ENCODE measurements around the gene RAE1.
"Not testable (repeated sequence)": the region's sequence is repeated elsewhere in the genome, so short reads cannot be mapped to it uniquely, and the experiment has no call there.

Gene RAE1

GRCh38 chr20:57417830-57418780 is 67.0 kb downstream of the RAE1 start:
- no peaks in the 10 kb centered on the region for H3K36me3 ChIP-seq (ENCODE audit: insufficient read depth, low read length)
- H3K27ac ChIP-seq (ENCODE audit: low read depth, low read length), result no peak overlapping the region
- no peaks in the 10 kb centered on the region for H3K4me1 ChIP-seq (ENCODE audit: control insufficient read depth, insufficient read depth, low read length, unreplicated experiment)
- peaks cover 16% of the 10 kb centered on the region for H3K27me3 ChIP-seq (ENCODE audit: insufficient read depth, low read length)
- no peak overlapping the region for H2AFZ ChIP-seq (ENCODE audit: low read length, unreplicated experiment)
- no peak overlapping the region for H3K4me3 ChIP-seq (ENCODE audit: low read depth, low read length)
- H3K79me2 ChIP-seq (ENCODE audit: control insufficient read depth, insufficient read depth, low read length, unreplicated experiment), result no peaks in the 10 kb centered on the region

GRCh38 chr20:57419479-57419878 is 68.4 kb downstream of the RAE1 start:
- not testable (repeated sequence) for H3K79me2 ChIP-seq (ENCODE audit: control insufficient read depth, insufficient read depth, low read length, unreplicated experiment); H2AFZ ChIP-seq (ENCODE audit: low read length, unreplicated experiment); H3K4me3 ChIP-seq (ENCODE audit: low read depth, low read length); H3K4me1 ChIP-seq (ENCODE audit: control insufficient read depth, insufficient read depth, low read length, unreplicated experiment); H3K36me3 ChIP-seq (ENCODE audit: insufficient read depth, low read length); H3K27ac ChIP-seq (ENCODE audit: low read depth, low read length)
- H3K27me3 ChIP-seq (ENCODE audit: insufficient read depth, low read length), result peaks cover 16% of the 10 kb centered on the region

DNA sequence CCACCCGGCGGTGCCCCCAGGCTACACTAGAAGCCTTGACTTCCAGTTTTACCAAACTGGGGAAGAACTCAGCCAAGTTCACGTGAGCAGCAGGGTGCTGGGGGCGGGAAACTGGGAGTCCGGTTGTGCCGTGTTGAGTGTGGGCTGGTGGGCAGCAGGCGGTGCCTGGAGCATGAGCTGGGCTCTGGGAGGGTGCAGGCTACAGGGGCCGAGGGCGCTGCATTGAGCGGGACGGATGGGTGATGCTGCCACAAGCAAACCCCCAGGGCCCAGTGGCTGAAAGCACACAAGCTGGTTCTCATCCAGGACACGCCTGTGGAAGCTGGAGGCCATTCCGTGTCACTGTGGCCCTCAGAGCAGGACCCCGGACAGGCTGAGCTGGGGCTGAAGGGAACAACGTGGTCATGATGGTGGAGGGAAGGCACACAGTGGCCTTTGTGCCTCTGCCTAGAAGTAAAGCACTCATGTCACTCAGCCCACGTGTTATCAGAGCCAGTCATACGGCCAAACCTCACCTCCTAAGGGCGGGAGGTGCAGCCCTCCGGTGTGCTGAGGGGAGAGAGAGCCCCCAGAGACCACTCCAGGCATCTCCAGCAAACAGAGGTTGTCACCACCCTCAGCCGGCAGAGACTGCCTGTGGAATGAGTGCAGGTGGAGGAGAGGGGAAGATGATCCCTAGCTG is 69.7 kb downstream of the RAE1 start:
- no peaks in the 10 kb centered on the region for H3K4me1 ChIP-seq (ENCODE audit: control insufficient read depth, insufficient read depth, low read length, unreplicated experiment)
- no peaks in the 10 kb centered on the region for H3K36me3 ChIP-seq (ENCODE audit: insufficient read depth, low read length)
- no peak overlapping the region for H3K4me3 ChIP-seq (ENCODE audit: low read depth, low read length)
- H3K27ac ChIP-seq (ENCODE audit: low read depth, low read length), result no peak overlapping the region
- no peaks in the 10 kb centered on the region for H3K79me2 ChIP-seq (ENCODE audit: control insufficient read depth, insufficient read depth, low read length, unreplicated experiment)
- no peak overlapping the region for H2AFZ ChIP-seq (ENCODE audit: low read length, unreplicated experiment)
- peaks cover 16% of the 10 kb centered on the region for H3K27me3 ChIP-seq (ENCODE audit: insufficient read depth, low read length)

DNA sequence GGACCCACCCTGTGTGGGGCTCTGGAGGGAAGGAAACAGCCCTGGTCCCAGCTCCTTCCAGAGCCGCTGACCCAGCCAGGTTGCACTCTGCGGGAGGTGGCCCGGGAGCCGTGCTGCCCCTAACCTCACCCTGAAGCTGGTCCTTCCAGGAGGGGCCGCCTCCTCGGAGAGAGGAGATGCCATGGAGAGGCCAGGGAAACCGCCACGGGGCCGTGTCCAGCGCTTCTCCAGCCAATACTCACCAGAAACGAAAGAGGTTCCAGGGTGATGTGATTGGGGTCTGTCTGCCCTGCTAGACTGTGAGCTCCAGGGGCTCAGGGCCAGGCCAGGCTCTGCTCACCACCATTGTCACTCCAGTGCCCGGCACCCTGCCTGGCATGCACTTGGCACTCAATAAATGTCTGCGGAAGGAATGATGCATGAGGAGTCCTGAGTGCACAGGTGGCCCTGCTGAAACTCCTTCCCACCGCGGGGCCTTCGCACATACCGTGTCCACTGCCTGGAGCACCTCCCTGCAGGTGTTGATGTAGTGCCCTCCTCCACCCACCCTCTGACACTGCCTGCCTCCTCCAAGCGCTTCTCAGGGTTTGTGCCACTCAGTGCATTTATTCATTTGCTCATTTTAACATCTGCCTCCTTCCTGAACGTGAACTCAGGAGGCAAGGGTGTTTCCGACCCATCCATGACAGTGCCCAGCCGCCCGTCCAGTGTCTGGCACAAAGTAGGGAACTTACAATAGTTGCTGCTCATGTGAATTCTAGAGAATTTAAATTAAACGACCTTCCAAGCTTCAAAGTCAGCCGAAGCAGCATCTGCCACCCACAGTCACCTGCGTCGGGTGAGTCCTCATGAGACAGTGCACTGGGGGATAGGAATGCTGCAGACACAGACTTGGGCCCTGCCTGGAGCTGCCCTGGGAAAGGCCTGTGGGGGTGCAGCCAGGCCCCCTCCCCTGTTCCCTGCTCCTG is 70.5 kb downstream of the RAE1 start:
- Histone ChIP-seq H2AFZ (ENCODE audit: low read length, unreplicated experiment) (no peak overlapping the region), H3K27me3 (ENCODE audit: insufficient read depth, low read length) (peaks cover 16% of the 10 kb centered on the region)

GRCh38 chr20:57422254-57422653 is 71.2 kb downstream of the RAE1 start:
- Histone ChIP-seq H2AFZ (ENCODE audit: low read length, unreplicated experiment) (no peak overlapping the region), H3K27ac (ENCODE audit: low read depth, low read length) (no peak overlapping the region)

More for the DNA sequence above, 70.5 kb downstream of the RAE1 start:
- H3K4me1 ChIP-seq (ENCODE audit: control insufficient read depth, insufficient read depth, low read length, unreplicated experiment), result no peaks in the 10 kb centered on the region
- no peak overlapping the region for H3K4me3 ChIP-seq (ENCODE audit: low read depth, low read length)
- H3K27ac ChIP-seq (ENCODE audit: low read depth, low read length), result no peak overlapping the region
- H3K36me3 ChIP-seq (ENCODE audit: insufficient read depth, low read length), result no peaks in the 10 kb centered on the region
- no peaks in the 10 kb centered on the region for H3K79me2 ChIP-seq (ENCODE audit: control insufficient read depth, insufficient read depth, low read length, unreplicated experiment)

GRCh38 chr20:57425150-57426013 is 74.3 kb downstream of the RAE1 start:
- Histone ChIP-seq H3K27ac (ENCODE audit: low read depth, low read length) (no peak overlapping the region), H3K36me3 (ENCODE audit: insufficient read depth, low read length) (no peaks in the 10 kb centered on the region), H2AFZ (ENCODE audit: low read length, unreplicated experiment) (no peak overlapping the region), H3K4me1 (ENCODE audit: control insufficient read depth, insufficient read depth, low read length, unreplicated experiment) (no peaks in the 10 kb centered on the region), H3K27me3 (ENCODE audit: insufficient read depth, low read length) (no peaks in the 10 kb centered on the region; the same call in 1 of the 2 replicates), H3K4me3 (ENCODE audit: low read depth, low read length) (no peak overlapping the region), H3K79me2 (ENCODE audit: control insufficient read depth, insufficient read depth, low read length, unreplicated experiment) (no peaks in the 10 kb centered on the region)

More at GRCh38 chr20:57422254-57422653, 71.2 kb downstream of the RAE1 start:
- H3K4me1 ChIP-seq (ENCODE audit: control insufficient read depth, insufficient read depth, low read length, unreplicated experiment), result no peaks in the 10 kb centered on the region
- no peaks in the 10 kb centered on the region for H3K79me2 ChIP-seq (ENCODE audit: control insufficient read depth, insufficient read depth, low read length, unreplicated experiment)
- no peaks in the 10 kb centered on the region for H3K36me3 ChIP-seq (ENCODE audit: insufficient read depth, low read length)
- H3K4me3 ChIP-seq (ENCODE audit: low read depth, low read length), result no peak overlapping the region
- peaks cover 12% of the 10 kb centered on the region for H3K27me3 ChIP-seq (ENCODE audit: insufficient read depth, low read length)

DNA sequence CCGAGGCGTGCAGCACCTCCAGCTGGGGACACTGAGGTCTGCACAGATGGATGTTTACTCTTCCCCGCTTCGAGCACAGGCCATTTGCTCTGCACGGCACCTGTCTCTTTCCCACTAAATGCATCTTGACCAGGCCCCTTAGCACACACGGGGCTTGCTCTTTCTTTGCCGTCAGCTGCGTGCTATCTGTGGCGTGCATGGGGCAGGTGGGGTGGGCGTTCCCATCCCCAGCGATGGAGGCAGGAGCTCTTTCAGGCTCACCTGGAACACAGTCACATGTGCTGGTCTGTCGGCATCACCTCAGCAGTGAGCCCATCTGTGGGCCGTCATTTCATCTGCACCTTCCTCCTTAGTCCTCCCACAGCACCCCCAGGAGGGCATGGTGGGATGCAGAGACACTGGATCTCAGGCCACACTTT is 75.2 kb downstream of the RAE1 start:
- Histone ChIP-seq H3K4me3 (ENCODE audit: low read depth, low read length) (no peak overlapping the region), H3K79me2 (ENCODE audit: control insufficient read depth, insufficient read depth, low read length, unreplicated experiment) (no peaks in the 10 kb centered on the region), H3K27ac (ENCODE audit: low read depth, low read length) (no peak overlapping the region), H3K4me1 (ENCODE audit: control insufficient read depth, insufficient read depth, low read length, unreplicated experiment) (no peaks in the 10 kb centered on the region), H2AFZ (ENCODE audit: low read length, unreplicated experiment) (no peak overlapping the region), H3K27me3 (ENCODE audit: insufficient read depth, low read length) (no peaks in the 10 kb centered on the region; the same call in 1 of the 2 replicates), H3K36me3 (ENCODE audit: insufficient read depth, low read length) (no peaks in the 10 kb centered on the region)

DNA sequence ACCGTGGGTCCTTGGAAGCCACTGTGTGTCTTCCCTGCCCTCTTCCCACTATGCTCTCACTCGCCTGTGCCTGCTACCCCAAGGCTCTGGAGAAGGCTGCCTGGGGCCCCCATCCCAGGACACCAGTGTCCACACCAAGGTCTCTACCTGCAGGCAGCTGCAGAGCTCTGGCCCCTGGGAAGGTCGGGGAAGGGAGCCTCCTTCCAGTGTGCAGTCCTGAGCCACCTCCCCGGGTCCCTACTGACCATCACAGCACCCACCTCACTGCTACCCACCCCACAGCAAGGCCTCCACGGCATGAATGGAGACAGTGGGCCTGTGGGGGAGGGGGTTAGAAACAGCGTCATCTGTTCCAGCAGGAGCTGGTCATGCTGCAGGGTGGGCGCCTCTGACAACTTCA is 75.8 kb downstream of the RAE1 start:
- Histone ChIP-seq H3K4me1 (ENCODE audit: control insufficient read depth, insufficient read depth, low read length, unreplicated experiment) (no peaks in the 10 kb centered on the region), H3K4me3 (ENCODE audit: low read depth, low read length) (no peak overlapping the region), H3K27ac (ENCODE audit: low read depth, low read length) (no peak overlapping the region), H2AFZ (ENCODE audit: low read length, unreplicated experiment) (no peak overlapping the region), H3K36me3 (ENCODE audit: insufficient read depth, low read length) (no peaks in the 10 kb centered on the region), H3K27me3 (ENCODE audit: insufficient read depth, low read length) (no peaks in the 10 kb centered on the region; the same call in 1 of the 2 replicates), H3K79me2 (ENCODE audit: control insufficient read depth, insufficient read depth, low read length, unreplicated experiment) (no peaks in the 10 kb centered on the region)

GRCh38 chr20:57428324-57429158 is 77.5 kb downstream of the RAE1 start:
- H3K4me3 ChIP-seq (ENCODE audit: low read depth, low read length), result no peak overlapping the region
- H3K4me1 ChIP-seq (ENCODE audit: control insufficient read depth, insufficient read depth, low read length, unreplicated experiment), result no peaks in the 10 kb centered on the region
- H3K79me2 ChIP-seq (ENCODE audit: control insufficient read depth, insufficient read depth, low read length, unreplicated experiment), result no peaks in the 10 kb centered on the region
- no peak overlapping the region for H3K27ac ChIP-seq (ENCODE audit: low read depth, low read length)
- no peaks in the 10 kb centered on the region; the same call in 1 of the 2 replicates for H3K27me3 ChIP-seq (ENCODE audit: insufficient read depth, low read length)
- H3K36me3 ChIP-seq (ENCODE audit: insufficient read depth, low read length), result no peaks in the 10 kb centered on the region
- H2AFZ ChIP-seq (ENCODE audit: low read length, unreplicated experiment), result no peak overlapping the region

Measured in ACC112 (cell line).